Measurements from ENCODE around the gene IZUMO1. TPM values are rescaled to one million over a fixed set of nuclear protein-coding genes. Genes with fewer than 3 reads are reported as not detected.

Gene IZUMO1
- total and polyA plus RNA-seq, 2 of the 13 experiments (the other 11 are each of a cell fraction or from before 2014, with no cell fraction given), result 0.07 to 0.22 TPM

DNA sequence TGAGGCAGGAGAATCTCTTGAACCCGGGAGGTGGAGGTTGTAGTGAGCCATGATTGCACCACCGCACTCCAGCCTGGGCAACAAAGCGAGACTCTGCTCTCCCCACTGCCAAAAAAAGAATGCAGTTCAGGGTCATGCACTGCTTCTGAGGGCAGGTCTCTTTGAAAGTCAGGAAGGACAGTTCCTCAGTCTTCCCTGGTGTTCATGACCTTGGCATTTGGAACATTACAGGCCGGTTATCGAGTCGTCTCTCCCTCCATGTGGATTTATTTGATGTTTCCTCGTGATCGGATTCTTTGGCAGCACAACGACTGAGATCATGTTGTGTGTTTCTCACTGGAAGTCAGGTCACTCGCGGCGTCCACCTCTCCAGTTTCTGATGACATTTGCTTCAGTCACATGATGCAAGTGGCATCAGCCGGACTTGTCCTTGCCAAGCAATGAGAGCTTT is 25.8 kb upstream of the IZUMO1 start (continued):
- TF ChIP-seq TFE3 (CRISPR knock-in tag; IDR thresholded peaks at IDR 0.05) (peak; percentile 97), NFRKB (IDR thresholded peaks at IDR 0.05) (no peak), FOSL1 (CRISPR knock-in tag; IDR thresholded peaks at IDR 0.05; ENCODE audit: borderline replicate concordance) (no peak), ZBTB40 (IDR thresholded peaks at IDR 0.05) (no peak), ZBTB40 (CRISPR knock-in tag; IDR thresholded peaks at IDR 0.05) (no peak), BORCS8-MEF2B (CRISPR knock-in tag; IDR thresholded peaks at IDR 0.05) (no peak; the same call in 1 of the 2 replicates), MTF1 (CRISPR knock-in tag; IDR thresholded peaks at IDR 0.05) (no peak)
- TF ChIP-seq, protein P1, sequence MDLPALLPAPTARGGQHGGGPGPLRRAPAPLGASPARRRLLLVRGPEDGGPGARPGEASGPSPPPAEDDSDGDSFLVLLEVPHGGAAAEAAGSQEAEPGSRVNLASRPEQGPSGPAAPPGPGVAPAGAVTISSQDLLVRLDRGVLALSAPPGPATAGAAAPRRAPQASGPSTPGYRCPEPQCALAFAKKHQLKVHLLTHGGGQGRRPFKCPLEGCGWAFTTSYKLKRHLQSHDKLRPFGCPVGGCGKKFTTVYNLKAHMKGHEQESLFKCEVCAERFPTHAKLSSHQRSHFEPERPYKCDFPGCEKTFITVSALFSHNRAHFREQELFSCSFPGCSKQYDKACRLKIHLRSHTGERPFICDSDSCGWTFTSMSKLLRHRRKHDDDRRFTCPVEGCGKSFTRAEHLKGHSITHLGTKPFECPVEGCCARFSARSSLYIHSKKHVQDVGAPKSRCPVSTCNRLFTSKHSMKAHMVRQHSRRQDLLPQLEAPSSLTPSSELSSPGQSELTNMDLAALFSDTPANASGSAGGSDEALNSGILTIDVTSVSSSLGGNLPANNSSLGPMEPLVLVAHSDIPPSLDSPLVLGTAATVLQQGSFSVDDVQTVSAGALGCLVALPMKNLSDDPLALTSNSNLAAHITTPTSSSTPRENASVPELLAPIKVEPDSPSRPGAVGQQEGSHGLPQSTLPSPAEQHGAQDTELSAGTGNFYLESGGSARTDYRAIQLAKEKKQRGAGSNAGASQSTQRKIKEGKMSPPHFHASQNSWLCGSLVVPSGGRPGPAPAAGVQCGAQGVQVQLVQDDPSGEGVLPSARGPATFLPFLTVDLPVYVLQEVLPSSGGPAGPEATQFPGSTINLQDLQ (CRISPR knock-in tag; IDR thresholded peaks at IDR 0.05), result no peak
- TF ChIP-seq, protein P2, sequence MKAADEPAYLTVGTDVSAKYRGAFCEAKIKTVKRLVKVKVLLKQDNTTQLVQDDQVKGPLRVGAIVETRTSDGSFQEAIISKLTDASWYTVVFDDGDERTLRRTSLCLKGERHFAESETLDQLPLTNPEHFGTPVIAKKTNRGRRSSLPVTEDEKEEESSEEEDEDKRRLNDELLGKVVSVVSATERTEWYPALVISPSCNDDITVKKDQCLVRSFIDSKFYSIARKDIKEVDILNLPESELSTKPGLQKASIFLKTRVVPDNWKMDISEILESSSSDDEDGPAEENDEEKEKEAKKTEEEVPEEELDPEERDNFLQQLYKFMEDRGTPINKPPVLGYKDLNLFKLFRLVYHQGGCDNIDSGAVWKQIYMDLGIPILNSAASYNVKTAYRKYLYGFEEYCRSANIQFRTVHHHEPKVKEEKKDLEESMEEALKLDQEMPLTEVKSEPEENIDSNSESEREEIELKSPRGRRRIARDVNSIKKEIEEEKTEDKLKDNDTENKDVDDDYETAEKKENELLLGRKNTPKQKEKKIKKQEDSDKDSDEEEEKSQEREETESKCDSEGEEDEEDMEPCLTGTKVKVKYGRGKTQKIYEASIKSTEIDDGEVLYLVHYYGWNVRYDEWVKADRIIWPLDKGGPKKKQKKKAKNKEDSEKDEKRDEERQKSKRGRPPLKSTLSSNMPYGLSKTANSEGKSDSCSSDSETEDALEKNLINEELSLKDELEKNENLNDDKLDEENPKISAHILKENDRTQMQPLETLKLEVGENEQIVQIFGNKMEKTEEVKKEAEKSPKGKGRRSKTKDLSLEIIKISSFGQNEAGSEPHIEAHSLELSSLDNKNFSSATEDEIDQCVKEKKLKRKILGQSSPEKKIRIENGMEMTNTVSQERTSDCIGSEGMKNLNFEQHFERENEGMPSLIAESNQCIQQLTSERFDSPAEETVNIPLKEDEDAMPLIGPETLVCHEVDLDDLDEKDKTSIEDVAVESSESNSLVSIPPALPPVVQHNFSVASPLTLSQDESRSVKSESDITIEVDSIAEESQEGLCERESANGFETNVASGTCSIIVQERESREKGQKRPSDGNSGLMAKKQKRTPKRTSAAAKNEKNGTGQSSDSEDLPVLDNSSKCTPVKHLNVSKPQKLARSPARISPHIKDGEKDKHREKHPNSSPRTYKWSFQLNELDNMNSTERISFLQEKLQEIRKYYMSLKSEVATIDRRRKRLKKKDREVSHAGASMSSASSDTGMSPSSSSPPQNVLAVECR (CRISPR knock-in tag; IDR thresholded peaks at IDR 0.05; ENCODE audit: borderline replicate concordance), result no peak

Measured in HepG2 (cell line).